ENCODE data around the gene CADM4.

GRCh38 chr19:43595999-43596841 lies 43.4 kb downstream of the CADM4 start, which contains the start of the genes IRGQ and ZNF576:
- no peak for TF ChIP-seq CTCF (IDR thresholded peaks at IDR 0.05; ENCODE audit: low read depth, low read length, poor library complexity, severe bottlenecking)
- no peak for TF ChIP-seq EZH2phosphoT487 (IDR thresholded peaks at IDR 0.05; ENCODE audit: borderline replicate concordance, low read length)
